GM12878 (cell line): ENCODE results near the gene HIC1. TPM values are rescaled to one million over a fixed set of nuclear protein-coding genes. Genes with fewer than 3 reads are reported as not detected.

Experiments used
- CEBPB ChIP-seq, 2 experiments: fragments of 150-350 bp in 1 of 2; IDR thresholded peaks; 2 replicates each; pipeline ENCODE4 v1.6.1; 2012 to 2014; ENCODE audit warnings: low read depth in 2 of 2, low read length in 2 of 2, borderline replicate concordance in 1 of 2, inconsistent platforms in 1 of 2
- E4F1 ChIP-seq: fragments of 450-650 bp; IDR thresholded peaks from 2 replicates; pipeline ENCODE4 v1.6.1; 2018; ENCODE audit warnings: borderline replicate concordance, mild to moderate bottlenecking; ENCODE audit not compliant: partially characterized antibody
- MEF2A ChIP-seq: IDR thresholded peaks from 2 replicates; pipeline ENCODE4 v1.6.1; 2011; ENCODE audit warnings: low read depth, mild to moderate bottlenecking, low read length, moderate library complexity; ENCODE audit not compliant: insufficient read depth
- MEF2B ChIP-seq: fragments of 450-650 bp; IDR thresholded peaks from 2 replicates; pipeline ENCODE4 v1.6.1; 2018; ENCODE audit warnings: mild to moderate bottlenecking, moderate library complexity; ENCODE audit not compliant: partially characterized antibody, poor library complexity, severe bottlenecking
- RELB ChIP-seq: fragments of 450-650 bp; IDR thresholded peaks from 2 replicates; pipeline ENCODE4 v1.6.1; 2017; ENCODE audit warnings: low read depth, mild to moderate bottlenecking, moderate library complexity
- SUPT20H ChIP-seq: IDR thresholded peaks from 2 replicates; pipeline ENCODE4 v1.6.1; 2011; ENCODE audit warnings: low read depth, mild to moderate bottlenecking, low read length, moderate library complexity, borderline replicate concordance; ENCODE audit not compliant: control insufficient read depth
- ZNF24 ChIP-seq: fragments of 450-650 bp; IDR thresholded peaks from 2 replicates; pipeline ENCODE4 v1.6.1; 2017; ENCODE audit warnings: antibody characterized with exemption, mild to moderate bottlenecking
- ZSCAN29 ChIP-seq: fragments of 450-650 bp; IDR thresholded peaks from 2 replicates; pipeline ENCODE4 v1.6.1; 2017; ENCODE audit warnings: mild to moderate bottlenecking, moderate library complexity
- polyA plus RNA-seq, 11 experiments: library from polyadenylated mRNA; depleted of rRNA in 4 of 11; unstranded in 6 of 11; stranded (reverse) in 5 of 11; fragments of >200 nt; fragmentation: Nextera tagmentation in 4 of 11; fragmentation: Illumina TruSeq in 1 of 11; extraction: Ambion mirVana in 4 of 11; extraction: Trizol in 1 of 11; gene quantifications; 1 replicate in 1 of 11; 2 replicates in 10 of 11; pipeline versions ENCODE4 v1.2.1 to v1.2.3, GENCODE V29; 2011 to 2016; ENCODE audit warnings: inconsistent platforms in 2 of 11, missing spikeins in 2 of 11, low read depth in 1 of 11
- total RNA-seq, 4 experiments: library from RNA; depleted of rRNA in 3 of 4; stranded (reverse); fragments of >200 nt in 3 of 4; fragmentation: Illumina TruSeq in 1 of 4; extraction: Trizol in 1 of 4; gene quantifications; 2 replicates each; pipeline versions ENCODE4 v1.2.1 to v1.2.3, GENCODE V29; 2013 to 2021

Gene HIC1
- total and polyA plus RNA-seq, 10 of the 15 experiments (the other 5 are each of a cell fraction or from before 2014, with no cell fraction given): 0.11 to 61.1 (median 4.9) TPM

GRCh38 chr17:2029911-2030778 is 24.8 kb upstream of the HIC1 start, which contains the start of gene DPH1 (continued):
- TF ChIP-seq E4F1 (peak; percentile 69), CEBPB (IDR thresholded peaks at IDR 0.05; ENCODE audit: borderline replicate concordance in 1 of 2, low read depth in 2 of 2, low read length in 2 of 2) (no peak), ZNF24 (no peak), MEF2A (peak; percentile 34; the same call in 1 of the 2 replicates), RELB (peak; percentile 98), ZSCAN29 (no peak), MEF2B (peak; percentile 73), SUPT20H (no peak)
